GM19463 (cell line): ENCODE measurements around the gene ANXA5.
A peak's percentile ranks its signal among the peaks of the same experiment; 100 is the strongest.
"Not testable (repeated sequence)": the region's sequence is repeated elsewhere in the genome, so short reads cannot be mapped to it uniquely, and the experiment has no call there.

Source experiments
- ATAC-seq: cut with Tn5 transposase; IDR thresholded peaks from one replicate; pipeline ENCODE4 v1.9.1; 2021; ENCODE audit warnings: mild to moderate bottlenecking, moderate library complexity; ENCODE audit not compliant: unreplicated experiment

Gene ANXA5

GRCh38 chr4:121696581-121697461, at the start of gene ANXA5:
ANXA5 (minus strand) TSS chr4:121696980; CDS start chr4:121696589, 391 bp downstream.
- peak; percentile 93 for ATAC-seq

DNA sequence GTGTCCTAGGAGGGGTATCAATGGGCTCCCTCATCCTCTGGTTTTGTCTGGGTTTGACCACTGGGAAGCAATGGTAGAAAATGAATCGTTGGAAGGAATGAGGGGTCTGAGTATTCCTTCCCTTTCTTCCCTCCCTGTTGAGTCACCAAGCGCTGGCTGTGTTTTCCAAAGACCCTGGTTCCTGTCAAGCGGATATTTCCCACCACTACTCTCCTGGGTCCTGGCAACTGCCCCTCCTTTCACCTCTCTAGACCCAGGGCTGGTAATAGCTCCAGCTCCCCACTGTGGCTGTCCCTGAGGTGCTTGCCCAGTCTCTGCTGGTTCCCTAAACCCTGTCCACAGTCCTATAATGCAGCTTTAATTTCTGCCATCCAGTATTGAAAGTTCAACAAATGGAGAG, 46.0 kb upstream of the ANXA5 start:
- no peak for ATAC-seq

DNA sequence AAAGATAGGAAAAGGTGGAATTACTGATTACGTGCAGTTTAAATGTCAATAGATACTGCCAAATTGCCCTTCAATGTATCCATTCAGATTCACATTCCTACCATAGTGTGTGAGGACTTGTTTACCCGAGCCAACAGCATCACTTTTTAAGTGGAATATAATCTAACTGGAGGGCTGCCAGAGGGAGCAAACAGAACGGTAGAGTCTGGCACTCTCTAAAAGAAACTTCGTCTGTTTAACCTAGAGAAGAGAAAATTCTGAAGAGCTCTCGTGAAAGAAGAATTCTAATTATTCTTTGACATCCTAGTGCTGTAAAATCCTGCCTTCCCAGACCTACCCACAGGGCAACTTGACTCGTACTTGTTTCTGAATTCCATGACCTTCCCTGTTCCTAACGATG, 45.0 kb upstream of the ANXA5 start:
- no peak for ATAC-seq

GRCh38 chr4:121740796-121741409, 44.1 kb upstream of the ANXA5 start:
- no peak for ATAC-seq

DNA sequence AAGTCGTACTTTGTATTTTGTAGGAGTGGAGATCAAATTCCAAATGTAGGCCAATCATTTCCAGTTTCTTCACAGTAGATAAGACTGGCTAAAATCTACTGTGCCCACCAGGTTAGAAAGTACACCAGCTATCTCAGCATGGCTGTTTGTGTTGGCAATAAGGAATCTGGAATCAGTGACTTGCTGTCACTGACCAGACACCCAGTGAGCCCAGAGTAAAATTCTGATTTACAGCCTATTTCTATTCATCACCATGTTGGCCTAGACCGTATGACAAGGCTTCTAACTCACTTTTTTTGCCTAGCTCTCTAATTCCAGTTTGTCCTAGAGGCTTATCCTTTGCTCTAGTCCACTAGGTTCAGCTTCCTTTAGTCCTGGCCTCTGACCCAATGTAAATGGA, 42.8 kb upstream of the ANXA5 start:
- no peak for ATAC-seq

DNA sequence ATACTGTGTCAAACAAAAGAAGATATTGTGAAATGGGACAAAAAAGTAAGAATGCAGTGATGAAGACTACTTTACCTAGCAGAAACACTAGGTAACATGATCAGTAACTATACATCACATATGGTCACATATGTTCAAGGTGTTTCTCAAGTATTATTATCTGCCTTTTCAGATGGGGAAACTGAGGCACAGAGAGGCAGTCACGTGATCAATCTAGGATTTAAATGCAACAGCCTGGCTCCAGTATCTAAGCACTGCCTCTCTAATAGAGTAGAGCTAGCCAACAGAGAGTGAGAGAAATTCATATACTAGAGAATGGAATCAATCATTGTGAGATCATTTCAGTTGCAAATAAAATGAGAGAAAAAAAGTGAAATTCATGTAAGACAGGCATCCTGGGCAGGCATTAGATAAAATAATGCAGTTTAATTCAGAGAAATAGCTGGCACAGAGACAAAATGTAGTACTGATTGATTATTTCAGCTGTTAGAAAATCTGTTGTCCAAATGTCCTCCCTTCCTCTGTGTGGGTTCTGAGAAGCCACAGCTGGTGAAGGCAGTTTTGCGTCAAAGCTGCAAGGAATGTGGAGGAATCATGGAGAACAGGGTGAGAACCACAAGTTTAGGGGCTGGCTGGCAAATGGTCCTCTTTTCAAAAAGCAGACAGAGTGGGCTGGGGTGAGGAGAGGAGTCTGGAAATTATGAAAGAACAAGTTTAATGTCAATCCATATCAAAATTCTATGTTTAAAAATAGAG, 42.2 kb upstream of the ANXA5 start:
- ATAC-seq: no peak

DNA sequence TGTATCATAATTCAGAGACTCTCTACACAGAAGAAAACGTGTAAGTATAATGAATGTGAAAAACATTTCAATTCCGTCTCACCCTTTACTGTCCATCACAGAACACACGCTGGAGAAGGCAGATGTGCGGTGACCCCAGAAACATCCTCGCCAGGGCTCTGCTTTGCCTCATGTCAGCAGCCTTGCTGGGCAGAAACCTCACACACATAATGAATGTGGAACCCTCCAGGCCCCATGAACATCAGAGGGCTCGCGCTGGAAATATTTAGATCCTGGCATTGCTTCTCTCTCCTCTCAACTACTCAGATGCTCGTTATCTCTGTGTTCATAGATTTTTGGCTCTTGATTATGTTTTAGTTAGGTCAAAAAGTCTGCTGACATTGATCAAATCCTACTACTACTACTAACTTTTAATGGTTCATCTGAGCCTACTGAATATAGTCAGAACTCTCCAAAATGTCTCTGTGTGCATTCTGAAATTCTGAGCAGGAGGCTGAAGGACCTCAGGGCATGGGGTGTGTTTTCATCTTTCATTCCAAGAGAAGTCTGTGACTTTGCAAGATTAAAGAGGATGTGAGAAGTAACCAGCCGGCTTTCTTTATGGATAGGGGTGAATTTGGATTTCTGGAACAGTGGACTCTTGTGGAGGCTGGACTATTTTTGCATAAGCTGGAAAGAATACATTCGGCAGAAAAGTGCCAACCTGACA, 41.2 kb upstream of the ANXA5 start:
- no peak for ATAC-seq

GRCh38 chr4:121736735-121737351, 40.1 kb upstream of the ANXA5 start:
- no peak for ATAC-seq

DNA sequence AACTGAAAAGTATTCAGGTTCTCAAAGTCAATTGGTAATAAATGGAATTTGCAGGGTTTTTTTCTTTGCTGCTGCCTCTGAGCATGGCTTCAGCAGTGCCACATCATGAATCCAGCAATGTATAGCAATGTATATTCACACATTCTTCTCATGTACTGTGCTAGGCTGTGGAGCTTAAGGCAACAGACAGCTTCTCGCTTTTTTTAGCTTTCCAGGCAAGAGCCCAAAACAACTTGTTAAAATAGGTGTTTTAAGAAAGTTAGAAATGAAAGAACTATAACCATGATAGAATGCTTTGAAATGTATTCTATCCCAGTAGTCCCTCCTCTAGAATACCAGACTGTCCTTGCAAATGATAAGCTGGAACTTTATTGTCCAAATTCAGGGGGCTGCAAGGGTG, 37.8 kb upstream of the ANXA5 start:
- ATAC-seq: no peak

DNA sequence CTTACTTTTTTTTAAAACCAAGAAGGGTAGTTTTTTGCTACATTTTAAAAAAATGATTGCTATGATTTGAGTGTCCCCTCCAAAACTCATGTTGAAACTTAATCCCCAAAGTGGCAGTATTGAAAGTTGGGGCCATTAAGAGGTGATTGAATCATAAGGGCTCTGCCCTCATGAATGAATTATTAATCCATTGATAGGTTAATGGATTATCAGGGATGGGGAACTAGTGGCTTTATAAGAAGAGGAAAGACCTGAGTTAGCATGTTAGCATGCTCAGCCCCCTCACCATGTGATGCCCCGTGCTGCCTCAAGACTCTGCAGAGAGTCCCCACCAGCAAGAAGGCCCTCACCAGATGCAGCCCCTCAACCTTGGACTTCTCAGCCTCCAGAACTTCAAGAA, 37.2 kb upstream of the ANXA5 start:
- ATAC-seq: no peak

- not testable (repeated sequence) for ATAC-seq
These were observed 33.0 kb upstream of the ANXA5 start for GRCh38 chr4:121729753-121730152.

DNA sequence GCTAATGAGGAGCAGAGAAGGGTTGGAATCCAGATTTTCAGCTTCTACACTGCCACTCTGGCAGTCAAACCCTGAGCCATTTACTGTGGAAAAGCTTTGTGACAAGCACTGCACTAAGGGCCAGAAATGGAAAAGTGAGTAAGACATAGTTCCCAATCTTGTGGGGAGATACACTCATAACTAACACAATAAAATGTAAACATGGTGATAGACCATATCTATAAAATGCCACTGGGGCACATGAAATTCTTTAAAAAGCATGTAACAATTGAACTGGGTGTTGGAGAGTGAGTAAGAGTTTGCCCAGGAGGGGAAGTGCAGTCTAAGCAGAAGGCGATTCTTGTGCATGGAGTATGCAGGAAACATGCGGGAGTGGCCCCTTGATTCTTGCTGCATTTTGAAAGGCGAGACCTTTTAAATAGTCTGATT, 32.0 kb upstream of the ANXA5 start:
- no peak for ATAC-seq

- ATAC-seq: no peak
These were observed 31.3 kb upstream of the ANXA5 start for GRCh38 chr4:121728066-121728465.

DNA sequence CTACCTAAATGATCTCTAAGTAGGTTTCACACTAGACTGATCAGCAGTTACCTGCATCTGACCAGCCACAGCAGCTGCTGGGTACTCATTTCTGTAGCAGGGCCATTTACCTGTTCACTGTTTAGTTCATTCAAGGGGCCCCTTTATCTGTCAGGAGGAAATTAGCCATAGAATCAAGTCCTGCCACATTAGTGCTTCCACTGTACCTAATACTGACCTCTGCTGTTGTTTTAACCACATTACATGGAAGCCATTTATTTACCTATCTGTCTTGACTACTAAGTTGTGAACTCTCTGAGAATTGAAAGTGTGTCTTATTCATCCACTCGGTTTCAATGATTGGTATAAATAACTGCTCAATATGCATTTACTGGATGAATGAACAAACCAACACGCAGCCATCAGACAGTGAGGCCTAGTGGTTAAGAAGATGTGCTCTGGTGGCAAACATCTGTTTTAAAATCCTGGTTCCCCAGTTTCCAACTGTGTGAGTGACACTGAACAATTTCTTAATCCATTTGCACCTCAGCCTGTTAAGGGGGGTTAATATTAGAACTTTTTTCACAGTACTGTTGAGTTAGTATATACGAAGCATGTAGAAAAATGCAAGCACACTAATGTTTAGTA, 30.0 kb upstream of the ANXA5 start:
- ATAC-seq: peak; percentile 97

- ATAC-seq: no peak
These were observed 27.9 kb upstream of the ANXA5 start for GRCh38 chr4:121724671-121725070.

DNA sequence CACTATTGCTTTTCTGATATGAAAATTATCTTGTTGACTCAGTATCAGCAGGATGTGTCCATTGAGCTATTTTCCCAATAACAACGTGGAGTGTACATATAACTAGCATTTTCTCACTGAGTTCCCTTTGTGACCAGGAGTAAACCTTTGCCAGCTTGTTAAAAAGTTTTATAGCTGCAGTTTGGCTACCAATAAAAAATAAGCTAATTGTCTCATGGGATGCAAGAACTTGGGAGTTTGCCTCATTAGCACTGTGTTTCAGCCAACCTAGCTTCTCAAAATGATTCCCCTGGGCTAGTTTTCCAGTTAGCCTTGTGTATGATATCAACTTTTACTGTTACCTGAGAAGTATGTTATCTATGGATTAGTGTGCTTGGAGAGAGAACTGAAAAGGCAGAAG, 24.9 kb upstream of the ANXA5 start:
- ATAC-seq: no peak

GRCh38 chr4:121720109-121720508, 23.3 kb upstream of the ANXA5 start:
- no peak for ATAC-seq

- ATAC-seq: no peak
These were observed 21.0 kb upstream of the ANXA5 start for GRCh38 chr4:121717680-121718237.

DNA sequence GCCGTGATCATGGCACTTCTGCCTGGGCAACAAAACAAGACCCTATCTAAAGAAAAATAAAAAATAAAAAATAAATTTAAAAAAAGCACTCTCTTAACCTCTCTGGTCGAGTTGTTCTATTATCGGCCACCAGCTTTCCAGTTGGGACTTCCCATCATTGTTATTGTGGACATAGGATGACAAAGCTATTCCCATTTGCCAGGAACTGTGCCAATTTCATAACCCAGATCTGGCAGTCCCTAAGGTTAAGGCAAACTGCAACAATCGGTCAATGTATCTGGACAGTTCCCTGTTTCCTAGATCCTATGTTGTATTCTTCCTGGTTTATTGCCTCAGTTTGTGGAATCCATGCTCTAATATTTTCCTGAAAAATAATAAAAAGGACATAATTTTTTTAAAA, 17.8 kb upstream of the ANXA5 start:
- ATAC-seq: no peak

DNA sequence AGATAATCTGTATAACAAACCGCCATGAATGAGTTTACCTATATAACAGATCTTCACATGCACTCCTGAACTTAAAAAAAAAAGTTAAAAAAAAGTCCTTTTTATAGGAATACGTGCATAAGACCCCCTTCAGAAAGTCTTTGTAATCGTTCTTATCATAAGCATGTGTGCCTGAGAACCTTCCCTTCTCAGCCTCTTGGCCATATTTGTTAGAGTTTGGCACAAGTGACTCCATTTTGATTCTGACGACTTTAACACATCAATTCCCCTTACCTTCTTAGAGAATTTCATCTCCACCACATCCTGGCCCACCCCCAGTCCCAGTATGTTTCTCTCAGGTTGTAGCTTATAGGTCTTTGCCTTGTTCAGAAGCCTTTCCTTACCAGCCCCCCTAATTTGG, 16.0 kb upstream of the ANXA5 start:
- ATAC-seq: no peak
